ENCODE data around the gene PTPRT.

PTPRT gene

GRCh38 chr20:42734660-42735368, 454.9 kb downstream of the PTPRT start:
- Histone ChIP-seq H3K9me3 (ENCODE audit: control insufficient read depth, insufficient read depth, low read length) (no peaks in the 10 kb centered on the region), H3K4me1 (ENCODE audit: control insufficient read depth, insufficient read depth, low read length) (no peaks in the 10 kb centered on the region), H3K27ac (ENCODE audit: low read depth, low read length) (no peak overlapping the region), H3K9ac (ENCODE audit: low read depth, low read length) (no peak overlapping the region), H3K27me3 (ENCODE audit: control insufficient read depth, insufficient read depth, low read length) (no peaks in the 10 kb centered on the region), H3K36me3 (ENCODE audit: control insufficient read depth, insufficient read depth, low read length) (no peaks in the 10 kb centered on the region), H3K4me3 (ENCODE audit: low read depth, low read length) (no peak overlapping the region)

- Histone ChIP-seq H3K9ac (ENCODE audit: low read depth, low read length) (no peak overlapping the region), H3K9me3 (ENCODE audit: control insufficient read depth, insufficient read depth, low read length) (no peaks in the 10 kb centered on the region), H3K27me3 (ENCODE audit: control insufficient read depth, insufficient read depth, low read length) (no peaks in the 10 kb centered on the region)
Observed at GRCh38 chr20:42721923-42722322, 467.8 kb downstream of the PTPRT start.

GRCh38 chr20:42714298-42715141, 475.2 kb downstream of the PTPRT start:
- no peak overlapping the region for H3K27ac ChIP-seq (ENCODE audit: low read depth, low read length)

More at GRCh38 chr20:42721923-42722322, 467.8 kb downstream of the PTPRT start:
- Histone ChIP-seq H3K36me3 (ENCODE audit: control insufficient read depth, insufficient read depth, low read length) (no peaks in the 10 kb centered on the region), H3K4me3 (ENCODE audit: low read depth, low read length) (no peak overlapping the region), H3K4me1 (ENCODE audit: control insufficient read depth, insufficient read depth, low read length) (0 out of 2 replicates have a peak, but pooled peaks cover 4% of the 10 kb centered on the region), H3K27ac (ENCODE audit: low read depth, low read length) (no peak overlapping the region)

GRCh38 chr20:42708266-42708665, 481.4 kb downstream of the PTPRT start:
- Histone ChIP-seq H3K4me3 (ENCODE audit: low read depth, low read length) (no peak overlapping the region), H3K4me1 (ENCODE audit: control insufficient read depth, insufficient read depth, low read length) (no peaks in the 10 kb centered on the region), H3K27me3 (ENCODE audit: control insufficient read depth, insufficient read depth, low read length) (no peaks in the 10 kb centered on the region), H3K36me3 (ENCODE audit: control insufficient read depth, insufficient read depth, low read length) (no peaks in the 10 kb centered on the region), H3K9ac (ENCODE audit: low read depth, low read length) (no peak overlapping the region), H3K27ac (ENCODE audit: low read depth, low read length) (no peak overlapping the region), H3K9me3 (ENCODE audit: control insufficient read depth, insufficient read depth, low read length) (peaks cover 55% of the 10 kb centered on the region)

More at GRCh38 chr20:42714298-42715141, 475.2 kb downstream of the PTPRT start:
- Histone ChIP-seq H3K4me3 (ENCODE audit: low read depth, low read length) (no peak overlapping the region), H3K9ac (ENCODE audit: low read depth, low read length) (no peak overlapping the region), H3K27me3 (ENCODE audit: control insufficient read depth, insufficient read depth, low read length) (no peaks in the 10 kb centered on the region), H3K36me3 (ENCODE audit: control insufficient read depth, insufficient read depth, low read length) (no peaks in the 10 kb centered on the region), H3K9me3 (ENCODE audit: control insufficient read depth, insufficient read depth, low read length) (peaks cover 34% of the 10 kb centered on the region), H3K4me1 (ENCODE audit: control insufficient read depth, insufficient read depth, low read length) (no peaks in the 10 kb centered on the region)

- H3K9ac ChIP-seq (ENCODE audit: low read depth, low read length), result no peak overlapping the region
- H3K36me3 ChIP-seq (ENCODE audit: control insufficient read depth, insufficient read depth, low read length), result no peaks in the 10 kb centered on the region
- H3K4me3 ChIP-seq (ENCODE audit: low read depth, low read length), result no peak overlapping the region
- H3K27ac ChIP-seq (ENCODE audit: low read depth, low read length), result no peak overlapping the region
- no peaks in the 10 kb centered on the region for H3K4me1 ChIP-seq (ENCODE audit: control insufficient read depth, insufficient read depth, low read length)
- peaks cover 50% of the 10 kb centered on the region for H3K9me3 ChIP-seq (ENCODE audit: control insufficient read depth, insufficient read depth, low read length)
- H3K27me3 ChIP-seq (ENCODE audit: control insufficient read depth, insufficient read depth, low read length), result no peaks in the 10 kb centered on the region
Observed at GRCh38 chr20:42706759-42707158, 482.9 kb downstream of the PTPRT start.

- H3K27me3 ChIP-seq (ENCODE audit: control insufficient read depth, insufficient read depth, low read length), result no peaks in the 10 kb centered on the region
- H3K4me3 ChIP-seq (ENCODE audit: low read depth, low read length), result no peak overlapping the region
- peaks cover 38% of the 10 kb centered on the region for H3K9me3 ChIP-seq (ENCODE audit: control insufficient read depth, insufficient read depth, low read length)
- no peak overlapping the region for H3K9ac ChIP-seq (ENCODE audit: low read depth, low read length)
- H3K36me3 ChIP-seq (ENCODE audit: control insufficient read depth, insufficient read depth, low read length), result no peaks in the 10 kb centered on the region
- no peak overlapping the region for H3K27ac ChIP-seq (ENCODE audit: low read depth, low read length)
- H3K4me1 ChIP-seq (ENCODE audit: control insufficient read depth, insufficient read depth, low read length), result no peaks in the 10 kb centered on the region
Observed at GRCh38 chr20:42705550-42705949, 484.2 kb downstream of the PTPRT start.

GRCh38 chr20:42703744-42704143, 486.0 kb downstream of the PTPRT start:
- Histone ChIP-seq H3K9ac (ENCODE audit: low read depth, low read length) (no peak overlapping the region), H3K27ac (ENCODE audit: low read depth, low read length) (no peak overlapping the region), H3K9me3 (ENCODE audit: control insufficient read depth, insufficient read depth, low read length) (peaks cover 21% of the 10 kb centered on the region), H3K27me3 (ENCODE audit: control insufficient read depth, insufficient read depth, low read length) (no peaks in the 10 kb centered on the region), H3K4me3 (ENCODE audit: low read depth, low read length) (no peak overlapping the region), H3K4me1 (ENCODE audit: control insufficient read depth, insufficient read depth, low read length) (no peaks in the 10 kb centered on the region), H3K36me3 (ENCODE audit: control insufficient read depth, insufficient read depth, low read length) (no peaks in the 10 kb centered on the region)

- H3K4me1 ChIP-seq (ENCODE audit: control insufficient read depth, insufficient read depth, low read length), result no peaks in the 10 kb centered on the region
Observed at GRCh38 chr20:42701948-42702347, 487.8 kb downstream of the PTPRT start.

GRCh38 chr20:42700372-42700771, 489.3 kb downstream of the PTPRT start:
- no peaks in the 10 kb centered on the region for H3K4me1 ChIP-seq (ENCODE audit: control insufficient read depth, insufficient read depth, low read length)

More at GRCh38 chr20:42701948-42702347, 487.8 kb downstream of the PTPRT start:
- Histone ChIP-seq H3K27me3 (ENCODE audit: control insufficient read depth, insufficient read depth, low read length) (no peaks in the 10 kb centered on the region), H3K4me3 (ENCODE audit: low read depth, low read length) (no peak overlapping the region), H3K9ac (ENCODE audit: low read depth, low read length) (no peak overlapping the region), H3K36me3 (ENCODE audit: control insufficient read depth, insufficient read depth, low read length) (no peaks in the 10 kb centered on the region), H3K27ac (ENCODE audit: low read depth, low read length) (no peak overlapping the region), H3K9me3 (ENCODE audit: control insufficient read depth, insufficient read depth, low read length) (peaks cover 14% of the 10 kb centered on the region; the same call in 1 of the 2 replicates)

DNA sequence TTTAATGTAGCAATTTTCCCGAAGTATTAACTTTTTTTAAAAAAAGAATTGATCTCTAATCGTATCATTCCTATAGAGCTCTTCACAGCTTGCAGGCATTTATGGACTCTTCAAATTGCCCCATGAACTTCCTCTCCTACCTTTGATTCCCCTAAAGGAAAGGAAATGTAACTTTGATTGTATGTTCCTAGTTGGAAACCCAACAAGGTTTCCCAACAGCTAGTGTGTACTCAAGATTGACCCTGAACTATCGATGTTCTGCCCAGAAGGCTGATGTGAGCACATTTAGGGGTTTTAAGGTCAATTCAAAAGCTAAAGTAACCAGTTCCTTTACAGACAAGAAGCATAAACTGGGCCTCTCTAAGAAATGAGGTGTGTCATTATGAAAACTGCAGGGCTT, 491.7 kb downstream of the PTPRT start:
- no peaks in the 10 kb centered on the region for H3K27me3 ChIP-seq (ENCODE audit: control insufficient read depth, insufficient read depth, low read length)
- no peaks in the 10 kb centered on the region for H3K36me3 ChIP-seq (ENCODE audit: control insufficient read depth, insufficient read depth, low read length)

More at GRCh38 chr20:42700372-42700771, 489.3 kb downstream of the PTPRT start:
- Histone ChIP-seq H3K9ac (ENCODE audit: low read depth, low read length) (no peak overlapping the region), H3K9me3 (ENCODE audit: control insufficient read depth, insufficient read depth, low read length) (peaks cover 12% of the 10 kb centered on the region; the same call in 1 of the 2 replicates), H3K27ac (ENCODE audit: low read depth, low read length) (no peak overlapping the region), H3K27me3 (ENCODE audit: control insufficient read depth, insufficient read depth, low read length) (no peaks in the 10 kb centered on the region), H3K4me3 (ENCODE audit: low read depth, low read length) (no peak overlapping the region), H3K36me3 (ENCODE audit: control insufficient read depth, insufficient read depth, low read length) (no peaks in the 10 kb centered on the region)

More for the DNA sequence above, 491.7 kb downstream of the PTPRT start:
- Histone ChIP-seq H3K4me3 (ENCODE audit: low read depth, low read length) (no peak overlapping the region), H3K9me3 (ENCODE audit: control insufficient read depth, insufficient read depth, low read length) (no peaks in the 10 kb centered on the region), H3K9ac (ENCODE audit: low read depth, low read length) (no peak overlapping the region), H3K27ac (ENCODE audit: low read depth, low read length) (no peak overlapping the region), H3K4me1 (ENCODE audit: control insufficient read depth, insufficient read depth, low read length) (no peaks in the 10 kb centered on the region)

Measured in HUES48 (cell line).